Activated CD4-positive, CD25-positive, alpha-beta regulatory T cell treated with anti-CD3 and anti-CD28 coated beads, Interleukin-2, amount 50 U/mL, for 24 hours (primary cell): Measurements from ENCODE around the gene ING1.
"Not testable (repeated sequence)": the region's sequence is repeated elsewhere in the genome, so short reads cannot be mapped to it uniquely, and the experiment has no call there.

Experiments used
- ATAC-seq, 2 donors: fragments of 150-1000 bp; cut with Tn5 transposase; one replicate each; pipeline ENCODE4 v1.10.0; 2021; ENCODE audit warnings: mild to moderate bottlenecking in 1 of 2, moderate library complexity in 1 of 2

The ING1 gene

GRCh38 chr13:110695774-110696173, 17.7 kb upstream of the ING1 start:
- ATAC-seq = not testable (repeated sequence)

- no peak for ATAC-seq
These were observed 16.7 kb upstream of the ING1 start for GRCh38 chr13:110696776-110697175.

GRCh38 chr13:110697842-110698241, 15.7 kb upstream of the ING1 start:
- no peak for ATAC-seq

GRCh38 chr13:110698689-110699088, 14.8 kb upstream of the ING1 start:
- peak in 1 of 2 donors; percentile 53 for ATAC-seq

- no peak for ATAC-seq
These were observed 14.1 kb upstream of the ING1 start for GRCh38 chr13:110699148-110700145.

GRCh38 chr13:110700186-110700585, 13.3 kb upstream of the ING1 start:
- no peak for ATAC-seq

GRCh38 chr13:110700641-110701040, 12.9 kb upstream of the ING1 start:
- no peak for ATAC-seq

- ATAC-seq = not testable (repeated sequence)
These were observed 12.4 kb upstream of the ING1 start for GRCh38 chr13:110701061-110701460.

GRCh38 chr13:110702089-110702488, 11.4 kb upstream of the ING1 start:
- ATAC-seq = no peak

GRCh38 chr13:110702591-110703526, 10.6 kb upstream of the ING1 start:
- ATAC-seq = no peak

- no peak for ATAC-seq
These were observed 8.1 kb upstream of the ING1 start for GRCh38 chr13:110705356-110705825.

- ATAC-seq = peak; percentile 96 to 97
These were observed 7.5 kb upstream of the ING1 start, which contains the start of gene CARS2 for GRCh38 chr13:110705826-110706569. Gene CARS2 (minus strand): TSS chr13:110706116. CDS start chr13:110706093, 23 bp downstream.

GRCh38 chr13:110706570-110707372, 6.7 kb upstream of the ING1 start:
- ATAC-seq = no peak

- peak; percentile 10 to 22 for ATAC-seq
These were observed 1.2 kb upstream of the ING1 start for GRCh38 chr13:110712081-110712848.

- peak; percentile 64 to 66 for ATAC-seq
These were observed 455 bp upstream of the ING1 start for GRCh38 chr13:110712849-110713641.

GRCh38 chr13:110713981-110714796, 689 bp downstream of the ING1 start:
- ATAC-seq = no peak

GRCh38 chr13:110714797-110715394, 1.4 kb downstream of the ING1 start:
- no peak for ATAC-seq
